ENCODE data around the gene BCAM.

The BCAM gene

DNA sequence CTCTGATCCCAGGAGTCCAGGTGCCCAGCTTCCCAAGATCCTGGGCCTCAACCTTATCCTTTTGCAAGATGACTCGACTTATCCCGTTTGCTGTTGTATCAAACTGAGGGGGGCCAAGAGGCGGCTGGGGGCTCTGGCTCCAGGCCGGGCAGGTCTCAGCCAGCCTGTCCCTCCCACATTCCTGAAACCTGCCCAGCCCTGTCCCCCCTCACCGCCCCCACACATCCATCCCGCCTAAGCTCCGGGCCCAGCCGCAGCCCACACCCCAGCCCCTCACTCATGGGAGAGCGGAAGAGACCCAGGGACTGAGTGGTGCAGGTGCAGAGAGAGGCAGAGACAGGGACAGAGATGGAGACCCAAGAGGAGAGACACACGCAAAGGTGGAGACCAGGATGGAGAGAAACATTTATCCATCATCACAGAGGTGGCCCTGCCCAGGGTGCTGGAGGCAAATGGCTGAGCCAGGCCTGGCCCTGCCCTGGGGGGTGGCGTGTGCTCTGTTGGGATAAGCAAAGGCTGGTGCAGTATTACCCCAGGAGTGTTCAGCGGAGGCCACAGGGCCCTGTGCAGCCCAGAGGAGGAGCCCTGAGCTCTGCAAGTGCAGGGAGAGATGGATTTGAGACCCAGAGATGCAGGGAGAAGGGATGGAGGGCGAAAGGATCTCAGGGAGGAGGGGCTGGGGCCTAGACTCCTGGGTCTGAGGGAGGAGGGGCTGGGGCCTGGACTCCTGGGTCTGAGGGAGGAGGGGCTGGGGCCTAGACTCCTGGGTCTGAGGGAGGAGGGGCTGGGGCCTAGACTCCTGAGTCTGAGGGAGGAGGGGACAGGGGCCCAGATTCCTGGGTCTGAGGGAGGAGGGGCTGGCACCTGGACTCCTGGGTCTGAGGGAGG is 1.6 kb downstream of the BCAM start:
- no peak for DNase-seq (ENCODE audit: low read depth in 1 of 2, low spot score in 1 of 2)
- Histone ChIP-seq H3K27me3 (ENCODE audit: insufficient read depth, poor library complexity, severe bottlenecking) (peaks cover 18% of the 10 kb centered on the region), H3K4me3 (replicated peaks; ENCODE audit: insufficient read depth, low read length) (no peak overlapping the region), H3K27ac (replicated peaks) (no peak overlapping the region)
- TF ChIP-seq, protein P1, sequence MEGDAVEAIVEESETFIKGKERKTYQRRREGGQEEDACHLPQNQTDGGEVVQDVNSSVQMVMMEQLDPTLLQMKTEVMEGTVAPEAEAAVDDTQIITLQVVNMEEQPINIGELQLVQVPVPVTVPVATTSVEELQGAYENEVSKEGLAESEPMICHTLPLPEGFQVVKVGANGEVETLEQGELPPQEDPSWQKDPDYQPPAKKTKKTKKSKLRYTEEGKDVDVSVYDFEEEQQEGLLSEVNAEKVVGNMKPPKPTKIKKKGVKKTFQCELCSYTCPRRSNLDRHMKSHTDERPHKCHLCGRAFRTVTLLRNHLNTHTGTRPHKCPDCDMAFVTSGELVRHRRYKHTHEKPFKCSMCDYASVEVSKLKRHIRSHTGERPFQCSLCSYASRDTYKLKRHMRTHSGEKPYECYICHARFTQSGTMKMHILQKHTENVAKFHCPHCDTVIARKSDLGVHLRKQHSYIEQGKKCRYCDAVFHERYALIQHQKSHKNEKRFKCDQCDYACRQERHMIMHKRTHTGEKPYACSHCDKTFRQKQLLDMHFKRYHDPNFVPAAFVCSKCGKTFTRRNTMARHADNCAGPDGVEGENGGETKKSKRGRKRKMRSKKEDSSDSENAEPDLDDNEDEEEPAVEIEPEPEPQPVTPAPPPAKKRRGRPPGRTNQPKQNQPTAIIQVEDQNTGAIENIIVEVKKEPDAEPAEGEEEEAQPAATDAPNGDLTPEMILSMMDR (IDR thresholded peaks at IDR 0.05; ENCODE audit: insufficient read depth, low read length) = no peak
- TF ChIP-seq SPI1 (IDR thresholded peaks at IDR 0.05; ENCODE audit: borderline replicate concordance, low read depth) = no peak
- TF ChIP-seq GABPA (IDR thresholded peaks at IDR 0.05; ENCODE audit: low read depth) = no peak
- TF ChIP-seq POLR2AphosphoS5 (IDR thresholded peaks at IDR 0.05; ENCODE audit: low read depth) = no peak
- TF ChIP-seq, protein P2, sequence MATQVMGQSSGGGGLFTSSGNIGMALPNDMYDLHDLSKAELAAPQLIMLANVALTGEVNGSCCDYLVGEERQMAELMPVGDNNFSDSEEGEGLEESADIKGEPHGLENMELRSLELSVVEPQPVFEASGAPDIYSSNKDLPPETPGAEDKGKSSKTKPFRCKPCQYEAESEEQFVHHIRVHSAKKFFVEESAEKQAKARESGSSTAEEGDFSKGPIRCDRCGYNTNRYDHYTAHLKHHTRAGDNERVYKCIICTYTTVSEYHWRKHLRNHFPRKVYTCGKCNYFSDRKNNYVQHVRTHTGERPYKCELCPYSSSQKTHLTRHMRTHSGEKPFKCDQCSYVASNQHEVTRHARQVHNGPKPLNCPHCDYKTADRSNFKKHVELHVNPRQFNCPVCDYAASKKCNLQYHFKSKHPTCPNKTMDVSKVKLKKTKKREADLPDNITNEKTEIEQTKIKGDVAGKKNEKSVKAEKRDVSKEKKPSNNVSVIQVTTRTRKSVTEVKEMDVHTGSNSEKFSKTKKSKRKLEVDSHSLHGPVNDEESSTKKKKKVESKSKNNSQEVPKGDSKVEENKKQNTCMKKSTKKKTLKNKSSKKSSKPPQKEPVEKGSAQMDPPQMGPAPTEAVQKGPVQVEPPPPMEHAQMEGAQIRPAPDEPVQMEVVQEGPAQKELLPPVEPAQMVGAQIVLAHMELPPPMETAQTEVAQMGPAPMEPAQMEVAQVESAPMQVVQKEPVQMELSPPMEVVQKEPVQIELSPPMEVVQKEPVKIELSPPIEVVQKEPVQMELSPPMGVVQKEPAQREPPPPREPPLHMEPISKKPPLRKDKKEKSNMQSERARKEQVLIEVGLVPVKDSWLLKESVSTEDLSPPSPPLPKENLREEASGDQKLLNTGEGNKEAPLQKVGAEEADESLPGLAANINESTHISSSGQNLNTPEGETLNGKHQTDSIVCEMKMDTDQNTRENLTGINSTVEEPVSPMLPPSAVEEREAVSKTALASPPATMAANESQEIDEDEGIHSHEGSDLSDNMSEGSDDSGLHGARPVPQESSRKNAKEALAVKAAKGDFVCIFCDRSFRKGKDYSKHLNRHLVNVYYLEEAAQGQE (IDR thresholded peaks at IDR 0.05; ENCODE audit: insufficient replicate concordance, low read depth) = no peak

DNA sequence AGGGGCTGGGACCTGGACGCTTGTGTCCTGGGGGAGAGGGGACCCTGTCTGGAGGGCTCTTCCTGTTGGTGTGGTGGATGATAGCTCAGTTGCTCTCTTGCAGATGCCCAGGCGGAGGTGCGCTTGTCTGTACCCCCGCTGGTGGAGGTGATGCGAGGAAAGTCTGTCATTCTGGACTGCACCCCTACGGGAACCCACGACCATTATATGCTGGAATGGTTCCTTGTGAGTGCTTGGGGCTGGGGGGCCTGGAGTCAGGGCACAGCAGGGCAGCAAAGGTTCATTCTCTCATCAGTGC is 2.2 kb downstream of the BCAM start:
- Histone ChIP-seq H3K27me3 (ENCODE audit: insufficient read depth, poor library complexity, severe bottlenecking) (peaks cover 18% of the 10 kb centered on the region), H3K27ac (replicated peaks) (no peak overlapping the region), H3K4me3 (replicated peaks; ENCODE audit: insufficient read depth, low read length) (no peak overlapping the region)
- DNase-seq (ENCODE audit: low read depth in 1 of 2, low spot score in 1 of 2) = no peak
- TF ChIP-seq SPI1 (IDR thresholded peaks at IDR 0.05; ENCODE audit: borderline replicate concordance, low read depth) = no peak
- no peak for TF ChIP-seq GABPA (IDR thresholded peaks at IDR 0.05; ENCODE audit: low read depth)
- TF ChIP-seq, protein P2 (IDR thresholded peaks at IDR 0.05; ENCODE audit: insufficient replicate concordance, low read depth) = no peak
- no peak for TF ChIP-seq POLR2AphosphoS5 (IDR thresholded peaks at IDR 0.05; ENCODE audit: low read depth)
- TF ChIP-seq, protein P1 (IDR thresholded peaks at IDR 0.05; ENCODE audit: insufficient read depth, low read length) = no peak

DNA sequence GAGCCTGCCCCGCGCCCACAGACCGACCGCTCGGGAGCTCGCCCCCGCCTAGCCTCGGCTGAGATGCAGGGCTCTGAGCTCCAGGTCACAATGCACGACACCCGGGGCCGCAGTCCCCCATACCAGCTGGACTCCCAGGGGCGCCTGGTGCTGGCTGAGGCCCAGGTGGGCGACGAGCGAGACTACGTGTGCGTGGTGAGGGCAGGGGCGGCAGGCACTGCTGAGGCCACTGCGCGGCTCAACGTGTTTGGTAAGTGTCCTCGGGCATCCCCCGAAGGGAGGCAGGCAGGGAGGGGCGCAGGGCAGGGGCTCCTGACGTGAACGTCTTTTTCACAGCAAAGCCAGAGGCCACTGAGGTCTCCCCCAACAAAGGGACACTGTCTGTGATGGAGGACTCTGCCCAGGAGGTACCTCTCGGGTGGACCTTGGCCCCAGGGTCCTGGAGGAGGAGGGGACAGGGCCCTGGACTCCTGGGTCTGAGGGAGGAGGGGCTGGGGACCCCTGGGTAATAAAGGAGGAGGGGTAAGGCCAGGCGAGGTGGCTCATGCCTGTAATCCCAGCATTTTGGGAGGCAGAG is 3.3 kb downstream of the BCAM start:
- Histone ChIP-seq H3K4me3 (replicated peaks; ENCODE audit: insufficient read depth, low read length) (no peak overlapping the region), H3K27ac (replicated peaks) (no peak overlapping the region), H3K27me3 (ENCODE audit: insufficient read depth, poor library complexity, severe bottlenecking) (peaks cover 18% of the 10 kb centered on the region)
- TF ChIP-seq SPI1 (IDR thresholded peaks at IDR 0.05; ENCODE audit: borderline replicate concordance, low read depth) (no peak), GABPA (IDR thresholded peaks at IDR 0.05; ENCODE audit: low read depth) (no peak), POLR2AphosphoS5 (IDR thresholded peaks at IDR 0.05; ENCODE audit: low read depth) (no peak)
- TF ChIP-seq, protein P1 (IDR thresholded peaks at IDR 0.05; ENCODE audit: insufficient read depth, low read length) = no peak
- TF ChIP-seq, protein P2 (IDR thresholded peaks at IDR 0.05; ENCODE audit: insufficient replicate concordance, low read depth) = no peak
- no peak for DNase-seq (ENCODE audit: low read depth in 1 of 2, low spot score in 1 of 2)
